ENCODE measurements around the gene CYP19A1.

Gene CYP19A1

DNA sequence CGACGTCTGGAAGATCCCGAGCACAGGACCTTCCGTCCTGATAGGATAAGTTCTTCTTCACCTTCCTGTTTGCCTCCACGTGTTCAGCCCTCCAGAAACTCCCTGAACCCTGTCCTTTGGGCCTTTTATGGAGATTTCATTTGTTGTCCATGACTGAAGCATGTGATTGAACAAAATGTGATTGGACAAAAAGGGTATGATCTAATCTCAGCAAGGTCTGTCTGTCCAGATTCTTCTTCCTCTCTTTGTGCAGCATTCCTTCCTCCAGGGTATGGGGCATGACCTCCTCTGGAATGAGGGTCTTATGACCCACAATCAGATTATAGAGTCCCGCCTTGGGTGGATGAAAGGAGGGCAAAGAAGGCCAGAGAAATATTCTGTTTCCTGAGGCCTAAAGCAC, at the start of gene CYP19A1:
TSS of gene CYP19A1 (minus strand) at position 101 of the 400 bp plus-strand sequence. CDS start 95,684 bp downstream, outside the sequence.
- DNase-seq (ENCODE audit: low read depth) = no peak

DNA sequence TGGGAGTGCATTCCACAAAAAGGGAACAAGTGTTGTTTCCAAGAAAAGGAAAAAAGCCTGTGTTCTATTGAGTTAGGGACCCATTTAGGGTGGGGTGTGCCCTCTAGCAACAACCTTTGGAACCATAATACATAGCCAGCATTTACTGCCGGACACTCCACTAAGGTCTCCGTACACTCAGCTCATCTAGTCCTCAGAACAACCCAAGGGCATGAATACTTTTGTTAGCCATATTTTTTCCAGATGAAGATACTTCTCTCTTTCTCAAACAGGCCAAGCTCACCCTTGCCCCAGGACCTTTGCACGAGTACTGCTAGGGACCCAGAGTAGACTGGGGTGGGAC, 49.3 kb upstream of the CYP19A1 start:
- no peak for DNase-seq (ENCODE audit: low read depth)

DNA sequence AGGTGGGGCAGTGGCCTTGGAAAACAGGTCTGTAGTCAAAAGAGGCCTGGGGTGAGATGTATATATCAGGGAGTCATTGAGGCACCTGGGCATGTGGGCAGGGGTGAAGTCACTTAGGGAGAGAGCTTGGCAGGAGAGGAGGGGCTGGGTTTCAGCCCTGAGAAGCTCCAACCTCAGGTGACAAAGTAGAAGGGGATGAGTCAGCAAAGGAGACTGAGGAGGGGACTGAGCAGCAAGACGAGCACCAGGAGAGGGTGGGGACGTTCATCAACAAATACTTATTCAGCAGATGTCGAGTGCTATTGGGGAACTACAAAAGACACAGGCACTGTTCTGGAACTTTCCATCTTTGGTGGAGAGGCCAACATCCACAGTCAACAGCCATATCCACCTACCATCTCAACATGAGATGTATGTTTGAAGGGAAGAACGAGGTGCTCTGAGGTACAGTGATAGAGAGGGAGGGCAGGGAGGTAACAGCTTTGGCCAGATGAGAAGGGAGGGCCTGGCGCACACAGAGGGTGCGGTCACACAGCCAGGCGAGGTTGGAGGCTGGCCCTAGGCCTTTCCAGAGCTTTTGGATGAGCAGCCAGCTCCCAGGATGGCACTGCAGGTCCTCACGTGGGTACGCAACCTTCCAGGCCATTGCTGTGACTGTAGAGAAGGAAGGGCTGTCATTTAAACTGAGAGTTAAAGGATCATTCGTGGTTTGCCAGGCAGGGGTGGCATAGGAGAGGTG, 48.7 kb upstream of the CYP19A1 start:
- no peak for DNase-seq (ENCODE audit: low read depth)

DNA sequence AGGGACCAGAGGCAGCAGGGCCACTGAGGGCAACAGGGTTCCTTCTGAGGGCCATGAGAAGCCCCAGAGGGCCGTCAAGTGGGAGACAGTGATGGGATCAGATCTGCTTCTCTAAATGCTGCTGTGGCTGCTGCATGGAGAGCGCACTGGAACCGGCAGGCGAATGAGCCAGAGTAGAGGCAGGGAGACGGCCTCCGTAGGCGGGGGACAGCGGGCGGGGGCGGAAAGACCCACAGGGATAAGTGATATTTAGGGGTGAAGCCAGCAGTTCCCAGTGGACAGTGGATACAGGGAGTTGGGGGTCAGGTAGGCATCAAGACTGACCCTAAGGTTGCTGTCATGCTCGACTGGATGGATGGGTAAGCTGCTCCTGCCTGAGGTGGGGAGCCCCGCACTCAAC, 48.1 kb upstream of the CYP19A1 start:
- no peak for DNase-seq (ENCODE audit: low read depth)

DNA sequence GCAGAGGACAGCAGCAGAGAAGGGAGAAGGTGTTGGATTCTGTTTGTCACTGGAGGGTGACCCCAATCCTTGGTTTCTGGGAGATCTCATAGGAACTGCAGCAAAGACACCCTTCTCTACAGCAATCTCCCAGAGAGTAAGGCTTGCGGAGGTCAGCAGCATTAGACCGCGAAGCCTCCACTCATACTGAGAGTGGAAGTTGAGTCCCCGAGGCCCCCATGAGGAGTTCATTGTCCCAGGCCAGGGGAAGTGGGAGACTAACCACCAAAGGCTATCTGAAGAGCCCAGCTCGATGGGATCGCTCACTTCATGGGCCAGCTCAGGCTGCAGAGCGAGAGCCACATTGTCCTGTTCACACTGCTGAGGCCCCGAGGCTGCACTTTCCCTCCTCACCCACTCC, 47.6 kb upstream of the CYP19A1 start:
- DNase-seq (ENCODE audit: low read depth) = no peak

DNA sequence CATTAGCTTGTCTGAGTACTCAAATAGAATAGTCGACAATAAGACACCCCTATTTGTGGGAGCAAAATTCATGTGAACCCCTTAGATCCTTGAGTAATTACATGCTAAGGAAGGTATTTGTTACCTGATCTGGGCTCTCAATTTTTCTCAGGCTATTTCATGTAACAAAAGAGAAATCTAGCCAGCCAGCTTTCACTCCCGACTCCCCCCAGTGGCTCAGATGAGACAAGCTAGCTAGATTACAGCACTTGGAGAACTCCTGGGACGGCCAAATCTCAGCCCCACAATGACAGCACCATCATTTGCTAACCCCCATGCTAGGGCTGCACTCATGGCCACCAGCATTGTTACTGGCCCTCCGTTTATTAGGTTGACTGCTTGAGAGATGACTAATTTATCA, 44.4 kb upstream of the CYP19A1 start:
- no peak for DNase-seq (ENCODE audit: low read depth)

DNA sequence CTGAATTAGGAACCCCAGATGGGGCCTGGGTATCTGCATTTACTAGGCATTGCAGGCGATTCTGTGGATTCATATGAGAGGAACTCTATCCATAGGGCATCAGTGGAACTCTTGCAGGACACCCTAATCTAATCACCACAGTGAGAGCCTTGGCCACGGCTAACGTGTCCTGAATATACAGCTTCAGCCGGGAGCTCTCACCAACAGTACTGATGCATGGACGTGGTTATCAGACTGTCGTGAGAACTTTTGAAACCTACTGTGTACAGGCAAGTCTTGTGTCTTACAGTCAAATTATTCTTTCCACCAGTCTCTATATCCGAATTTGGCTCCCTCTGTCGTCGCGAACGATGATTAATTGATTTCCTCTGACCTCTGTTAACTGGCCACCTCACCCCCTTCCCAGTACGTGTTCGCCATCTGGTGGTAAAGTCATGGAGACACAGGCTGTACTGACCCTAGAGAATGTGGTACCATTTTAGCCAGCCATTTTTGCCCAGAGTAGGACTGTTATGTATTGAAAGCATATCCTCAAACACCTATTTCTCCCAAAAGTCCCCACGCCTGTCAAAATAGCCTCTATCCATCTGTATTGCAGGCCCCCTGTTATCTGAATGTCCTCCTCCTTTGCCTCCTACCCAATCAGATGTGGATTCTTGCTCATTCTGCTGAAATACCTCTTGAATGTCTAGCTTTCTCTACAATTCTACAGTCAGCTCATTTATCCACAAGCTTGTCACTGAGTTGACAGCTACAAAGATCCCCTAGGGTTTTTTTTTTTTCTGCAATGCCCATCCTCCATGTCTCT, 42.8 kb upstream of the CYP19A1 start:
- no peak for DNase-seq (ENCODE audit: low read depth)

DNA sequence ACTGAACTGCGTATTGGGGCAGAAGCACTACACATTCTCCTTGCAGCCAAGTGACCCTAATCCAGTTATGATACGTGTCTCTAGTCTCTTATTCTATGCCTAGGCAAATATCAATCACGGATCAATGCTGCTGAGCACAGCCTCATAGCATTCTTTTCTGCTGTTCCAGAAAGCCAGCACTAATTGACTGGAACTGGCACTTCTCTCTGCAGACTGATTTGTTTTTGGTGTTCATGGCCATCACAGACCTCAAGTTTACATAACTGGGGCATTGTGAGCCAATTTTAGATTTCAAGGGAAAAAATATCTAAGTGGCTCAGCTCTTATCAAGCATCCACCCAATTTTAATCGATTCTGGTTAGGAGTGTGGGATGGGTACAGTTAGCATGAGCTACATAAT, 41.0 kb upstream of the CYP19A1 start:
- no peak for DNase-seq (ENCODE audit: low read depth)

DNA sequence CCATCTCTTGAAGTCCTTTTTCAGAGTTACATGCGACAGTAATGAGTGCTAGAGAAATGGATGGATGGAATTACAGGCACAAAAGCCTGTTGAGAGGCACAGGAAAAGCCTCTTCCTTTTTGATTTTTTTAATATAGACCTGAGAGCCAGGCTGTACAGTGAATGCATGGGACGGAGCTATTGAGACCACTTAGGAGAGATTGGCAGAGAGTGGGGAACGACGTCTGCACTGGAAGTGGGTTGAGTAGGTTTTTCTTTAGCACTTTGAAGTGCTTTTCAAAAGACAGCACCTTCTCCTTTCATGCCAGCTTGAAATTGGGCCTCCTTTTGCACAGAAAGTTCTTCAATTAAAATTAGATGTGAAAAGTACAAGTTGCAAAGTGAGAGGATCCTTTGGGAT, 40.0 kb upstream of the CYP19A1 start:
- no peak for DNase-seq (ENCODE audit: low read depth)

DNA sequence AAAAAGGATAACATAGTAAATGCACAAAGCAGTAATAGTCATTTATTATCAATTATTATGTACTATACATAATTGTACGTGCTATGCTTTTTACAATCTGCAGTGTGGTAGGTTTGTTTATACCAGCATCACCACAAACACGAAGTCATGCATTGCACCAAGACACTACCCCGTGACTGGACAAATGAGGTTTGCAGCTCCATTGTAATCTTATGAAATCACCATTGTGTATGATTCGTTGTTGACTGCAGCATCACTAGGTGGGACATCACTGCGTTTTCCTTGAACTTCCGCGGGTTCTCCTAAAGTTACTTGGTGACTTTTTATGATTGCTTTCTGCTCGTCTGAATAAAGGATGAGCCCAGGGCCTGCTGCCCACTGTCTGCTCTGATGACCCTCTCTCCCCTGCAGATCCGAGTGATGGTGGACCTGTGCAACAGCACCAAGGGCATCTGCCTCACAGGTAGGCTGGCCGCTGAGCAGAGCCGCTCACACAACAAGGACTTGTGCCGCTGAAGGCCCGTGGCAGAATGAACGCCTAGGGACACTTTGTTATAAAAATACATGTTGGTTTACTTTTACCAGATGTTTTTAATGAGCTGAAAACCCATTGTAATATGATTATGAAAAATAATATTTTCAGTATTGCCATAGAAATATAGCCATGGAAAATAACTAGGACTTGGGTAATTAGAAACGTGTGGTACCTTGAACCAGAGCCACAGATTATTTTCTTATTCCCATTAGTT, 38.8 kb upstream of the CYP19A1 start:
- DNase-seq (ENCODE audit: low read depth) = no peak

DNA sequence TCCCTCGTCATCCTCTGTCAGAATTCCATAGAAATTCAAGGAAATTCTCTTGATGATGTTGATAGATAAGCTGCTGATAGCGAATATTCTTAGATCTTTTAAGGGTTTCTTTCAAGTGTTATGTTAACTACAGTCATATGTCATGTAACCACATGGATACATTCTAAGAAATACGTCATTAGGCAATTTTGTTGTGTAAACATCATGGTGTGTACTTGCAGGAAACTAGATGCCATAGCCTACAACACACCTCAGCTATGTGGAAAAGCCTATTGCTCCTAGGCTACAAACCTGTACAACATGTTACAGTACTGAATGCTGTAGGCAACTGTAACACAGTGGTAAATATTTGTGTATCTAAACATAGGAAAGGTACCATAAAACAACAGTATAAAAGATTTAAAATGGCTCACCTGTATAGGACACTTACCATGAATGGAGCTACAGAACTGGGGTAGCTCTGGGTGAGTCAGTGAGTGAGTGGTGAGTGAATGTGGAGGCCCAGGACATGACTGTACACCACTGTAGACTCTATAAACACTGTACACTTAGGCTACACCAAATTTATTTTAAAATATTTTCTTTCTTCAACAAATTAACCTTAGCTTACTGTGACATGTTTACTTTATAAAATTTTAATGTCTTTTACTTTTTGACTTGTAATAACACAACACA, 37.7 kb upstream of the CYP19A1 start:
- no peak for DNase-seq (ENCODE audit: low read depth)

DNA sequence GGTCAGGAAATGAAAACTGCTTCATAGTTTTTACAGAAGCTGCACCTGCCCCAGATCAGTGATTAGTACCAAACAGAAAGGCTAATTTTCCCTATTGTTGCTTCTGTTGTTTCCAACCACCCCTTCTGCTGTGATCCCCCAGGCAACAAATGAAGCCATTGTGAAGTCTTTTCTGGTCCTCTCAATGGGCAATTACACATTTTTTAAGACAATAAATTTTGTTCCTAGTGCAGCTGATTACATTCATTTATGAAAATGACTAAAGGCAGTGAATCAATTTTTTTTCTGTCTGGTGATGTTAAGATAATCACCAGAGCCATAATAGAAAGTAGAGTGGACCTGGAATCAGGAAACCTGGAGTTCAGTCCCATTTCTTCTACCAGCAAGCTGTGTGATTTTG, 35.7 kb upstream of the CYP19A1 start:
- DNase-seq (ENCODE audit: low read depth) = no peak

DNA sequence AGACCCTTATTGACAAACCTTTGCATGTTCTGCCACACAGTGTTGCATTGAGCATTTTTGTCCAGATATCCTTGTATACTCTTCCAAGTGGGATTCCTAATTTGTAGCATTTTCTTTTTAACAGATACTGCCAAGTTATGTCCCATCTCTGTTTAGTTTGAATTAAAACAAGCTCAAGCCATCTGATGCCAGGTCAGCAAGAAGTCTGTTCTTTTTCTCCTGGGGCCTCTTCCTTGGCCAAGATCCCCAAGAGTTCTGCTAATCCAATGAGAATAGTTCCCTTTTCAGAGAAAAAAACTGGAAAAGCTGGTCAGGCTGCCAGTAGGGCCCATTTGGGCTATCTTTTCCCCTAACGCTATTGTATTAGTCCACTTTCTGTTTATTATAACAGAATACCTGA, 32.9 kb upstream of the CYP19A1 start:
- no peak for DNase-seq (ENCODE audit: low read depth)

DNA sequence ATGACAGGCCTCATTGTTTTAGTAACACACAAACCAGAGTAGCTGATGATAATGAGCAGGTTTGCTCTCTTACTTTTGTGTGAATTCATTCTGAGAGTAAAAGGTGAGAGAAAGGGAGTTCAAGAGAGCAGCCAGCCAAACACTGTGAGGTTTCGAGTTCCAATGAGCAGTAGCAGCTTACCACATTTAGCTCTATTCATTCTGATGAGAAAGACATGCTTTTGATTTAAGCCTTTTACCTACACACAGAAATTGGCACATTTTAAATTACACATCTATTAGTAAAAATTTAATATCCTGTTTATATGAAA, 31.0 kb upstream of the CYP19A1 start:
- no peak for DNase-seq (ENCODE audit: low read depth)

DNA sequence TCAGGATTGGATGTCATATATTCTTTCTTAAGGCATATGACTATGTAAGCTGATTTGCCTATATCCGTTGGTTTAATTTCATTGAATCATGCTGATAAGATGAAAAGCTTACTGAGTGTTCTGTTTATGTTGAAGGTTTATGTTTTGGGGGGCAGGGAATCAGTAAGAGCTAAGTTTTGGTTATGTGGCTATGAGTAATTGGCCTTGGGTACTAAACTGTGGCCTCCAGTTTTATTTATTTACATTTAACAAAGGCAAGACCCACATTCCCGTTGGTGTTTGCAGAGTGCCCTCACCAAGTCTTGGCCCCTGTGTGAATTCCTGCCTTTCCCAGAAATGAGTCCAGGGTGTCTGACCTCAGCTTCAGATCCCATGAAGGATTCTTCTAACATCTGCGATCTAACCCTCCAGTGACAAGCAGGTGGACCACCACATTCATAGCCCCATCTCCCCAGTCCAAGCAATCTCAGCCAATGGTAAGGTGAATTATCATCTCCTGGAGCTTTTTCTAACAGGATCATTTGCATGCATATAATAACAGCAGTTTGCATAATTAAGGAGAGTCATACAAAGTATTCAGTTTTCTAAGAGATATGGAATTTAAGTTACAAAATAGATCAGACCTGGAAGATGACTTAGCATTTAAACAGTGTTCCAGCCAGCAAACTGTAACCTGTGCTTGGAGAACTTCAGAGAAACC, 30.5 kb upstream of the CYP19A1 start:
- DNase-seq (ENCODE audit: low read depth) = no peak

DNA sequence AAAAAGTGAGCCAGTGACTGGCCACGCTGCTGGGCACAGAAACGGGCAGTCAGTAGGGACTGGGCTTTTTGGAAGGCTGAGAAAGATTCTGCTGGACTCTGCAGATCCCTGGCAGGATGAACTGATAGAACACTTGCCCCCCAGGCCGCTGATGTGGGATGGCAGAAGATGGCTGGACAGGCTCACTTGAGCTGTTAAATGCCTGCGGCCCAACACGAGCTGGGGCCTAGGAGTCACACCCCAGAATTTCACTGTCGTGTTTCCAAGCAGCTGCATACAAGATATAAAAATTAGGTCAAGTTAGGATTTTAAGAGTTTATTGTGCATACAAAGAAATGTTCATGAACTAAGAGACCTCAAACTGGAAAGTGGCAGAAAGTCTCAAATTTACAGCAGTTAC, 29.9 kb upstream of the CYP19A1 start:
- no peak for DNase-seq (ENCODE audit: low read depth)

DNA sequence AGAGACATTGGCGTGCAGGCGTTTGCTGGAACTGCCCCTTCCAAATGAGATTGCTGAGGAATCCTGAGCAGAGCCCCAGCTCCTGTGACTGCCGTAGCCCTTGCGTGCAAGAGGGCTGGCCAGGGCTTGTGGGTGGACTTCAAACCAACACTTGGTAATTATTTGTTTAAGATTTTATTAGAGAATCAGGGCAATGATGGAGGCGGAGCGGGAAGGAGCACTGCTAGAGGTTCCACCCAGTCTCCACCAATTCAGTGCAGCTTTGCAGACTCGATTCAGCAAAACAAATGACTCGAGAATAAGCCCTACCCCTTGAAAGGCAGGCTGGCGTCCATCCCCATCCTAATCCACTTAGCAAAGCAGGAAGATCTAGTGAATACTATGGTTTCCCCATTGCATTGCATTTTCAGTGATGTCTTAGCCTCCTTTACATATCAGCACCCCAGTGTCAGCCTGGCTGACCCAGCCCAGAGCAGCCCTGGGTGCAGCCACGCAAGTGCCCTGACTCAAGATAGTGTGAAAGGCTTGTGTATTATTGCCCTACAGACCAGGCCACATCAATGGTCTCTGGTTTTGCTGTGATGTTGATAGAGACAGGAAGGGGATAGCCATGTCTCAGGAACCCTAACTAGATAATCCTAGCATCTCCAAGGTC, 29.1 kb upstream of the CYP19A1 start:
- no peak for DNase-seq (ENCODE audit: low read depth)

DNA sequence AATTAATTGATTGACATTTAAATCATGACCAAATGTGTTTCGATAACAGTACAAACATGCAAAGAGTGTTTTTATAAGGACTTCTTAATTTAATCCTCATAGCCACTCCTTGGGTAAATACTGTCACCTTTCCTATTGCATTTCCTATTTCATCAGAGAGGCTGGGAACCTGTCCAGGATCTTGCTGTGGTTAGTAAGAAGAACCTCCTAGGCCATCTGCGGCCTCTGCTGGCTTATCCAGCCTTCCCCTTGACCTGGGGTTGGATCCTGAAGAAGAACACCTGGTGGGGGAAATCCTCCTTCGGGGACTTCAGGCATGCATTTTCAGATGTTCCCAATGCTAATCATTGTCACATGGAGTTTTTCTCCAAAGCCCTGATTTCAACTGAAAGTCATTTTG, 28.5 kb upstream of the CYP19A1 start:
- DNase-seq (ENCODE audit: low read depth) = no peak

DNA sequence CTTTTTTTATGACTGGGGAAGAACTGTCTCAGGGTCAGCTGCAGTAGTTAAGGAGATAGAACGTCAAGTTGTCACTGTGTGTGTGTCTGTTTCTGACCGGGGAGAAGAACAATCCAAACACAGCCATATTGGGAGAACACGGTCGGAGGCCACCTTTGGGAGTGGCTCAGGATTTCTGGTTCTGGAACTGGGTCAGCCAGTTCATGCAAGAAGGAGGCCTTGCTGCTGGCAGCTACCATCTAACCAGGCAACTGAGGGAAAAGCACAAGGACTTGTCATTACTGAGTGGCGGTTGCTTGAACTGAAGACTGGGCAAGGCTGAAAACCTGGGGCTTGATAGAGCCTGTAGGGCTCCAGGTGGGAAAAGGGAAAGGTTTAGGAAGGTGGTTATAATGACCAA, 27.7 kb upstream of the CYP19A1 start:
- DNase-seq (ENCODE audit: low read depth) = no peak

DNA sequence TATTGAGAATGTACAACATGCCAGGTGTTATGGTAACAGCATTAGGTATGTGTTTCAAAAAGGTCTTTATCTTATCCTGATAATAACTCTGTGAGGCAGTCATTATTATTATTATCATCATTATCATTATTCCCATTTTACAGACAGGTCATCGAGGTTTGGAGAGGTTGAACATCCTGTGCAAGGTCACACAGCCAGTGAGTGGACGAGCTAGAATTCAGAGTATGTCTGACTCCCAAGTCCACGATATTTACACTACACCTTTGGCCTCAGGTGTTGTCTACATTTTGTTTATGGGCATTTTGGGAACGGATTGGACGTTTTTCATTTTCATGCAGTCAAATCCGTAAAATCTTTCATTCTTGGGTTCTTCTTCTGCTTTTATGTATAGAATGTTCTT, 27.0 kb upstream of the CYP19A1 start:
- no peak for DNase-seq (ENCODE audit: low read depth)

DNA sequence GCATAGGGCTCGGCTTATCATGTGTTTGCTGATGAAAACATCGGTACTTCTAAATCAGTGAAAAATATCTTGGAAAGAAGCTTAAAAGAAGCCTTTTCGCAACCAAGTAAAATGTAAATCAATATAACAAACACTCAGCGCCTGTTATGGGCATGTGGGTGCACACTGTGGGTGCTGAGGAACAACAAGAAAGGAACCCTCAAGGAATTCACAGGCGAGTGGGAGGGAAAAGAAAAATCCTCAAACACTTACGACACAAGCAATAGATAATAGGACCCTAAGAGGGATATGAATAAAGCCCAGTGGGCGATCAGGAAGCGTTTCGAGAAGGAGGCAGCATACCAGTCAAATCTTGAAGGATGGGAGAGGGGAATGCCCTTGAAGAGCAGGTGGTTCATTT, 25.0 kb upstream of the CYP19A1 start:
- no peak for DNase-seq (ENCODE audit: low read depth)

DNA sequence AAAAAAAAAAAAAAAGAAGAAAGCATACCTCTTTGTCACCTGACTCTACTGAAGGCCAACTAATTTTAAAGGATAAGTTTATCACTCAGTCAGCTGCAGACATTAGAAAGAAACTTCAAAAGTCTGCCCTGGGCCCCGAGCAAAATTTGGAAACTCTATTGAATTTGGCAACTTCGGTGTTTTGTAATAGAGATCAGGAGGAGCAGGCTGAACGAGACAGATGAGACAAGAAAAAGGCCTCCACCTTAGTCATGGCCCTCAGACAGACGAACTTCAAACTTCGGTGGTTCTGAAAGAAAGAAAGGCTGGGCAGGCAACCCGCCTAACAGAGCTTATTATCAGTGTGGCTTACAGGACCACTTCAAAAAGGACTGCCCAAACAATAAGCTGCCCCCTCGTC, 21.6 kb upstream of the CYP19A1 start:
- DNase-seq (ENCODE audit: low read depth) = no peak

All from stimulated activated CD8-positive, alpha-beta memory T cell treated with anti-CD3 and anti-CD28 coated beads, Interleukin-7, amount 100 ng/mL, for 24 hours (primary cell).